GM18873 (cell line): ENCODE measurements around the gene CTU1.

ENCODE experiments used
- ATAC-seq: cut with Tn5 transposase; IDR thresholded peaks from one replicate; pipeline ENCODE4 v1.9.1; 2021; ENCODE audit warnings: mild to moderate bottlenecking, moderate library complexity, moderate number of reproducible peaks; ENCODE audit not compliant: unreplicated experiment, low FRiP score

The CTU1 gene

GRCh38 chr19:51086153-51086850 is 21.9 kb downstream of the CTU1 start:
- no peak for ATAC-seq

DNA sequence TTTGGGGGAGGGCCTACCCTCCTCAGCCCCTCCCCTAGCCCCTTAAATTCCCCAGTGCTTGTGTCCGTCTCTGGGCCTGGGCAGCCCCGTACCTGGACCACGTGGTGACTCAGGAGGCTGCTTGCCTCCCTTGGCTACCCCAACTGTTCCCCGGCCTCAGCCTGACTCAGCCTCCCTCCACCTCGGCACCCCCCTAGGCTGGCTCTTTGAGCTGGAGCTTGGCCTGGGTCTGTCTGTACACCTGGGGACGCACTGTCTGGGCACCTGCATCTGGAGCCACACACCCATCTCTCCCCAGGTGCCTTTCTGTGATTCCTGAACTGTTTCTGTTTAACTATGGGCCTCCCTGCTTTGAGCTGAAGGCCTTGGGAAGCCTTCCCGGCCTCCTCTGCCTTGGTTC is 23.7 kb downstream of the CTU1 start:
- ATAC-seq = no peak

DNA sequence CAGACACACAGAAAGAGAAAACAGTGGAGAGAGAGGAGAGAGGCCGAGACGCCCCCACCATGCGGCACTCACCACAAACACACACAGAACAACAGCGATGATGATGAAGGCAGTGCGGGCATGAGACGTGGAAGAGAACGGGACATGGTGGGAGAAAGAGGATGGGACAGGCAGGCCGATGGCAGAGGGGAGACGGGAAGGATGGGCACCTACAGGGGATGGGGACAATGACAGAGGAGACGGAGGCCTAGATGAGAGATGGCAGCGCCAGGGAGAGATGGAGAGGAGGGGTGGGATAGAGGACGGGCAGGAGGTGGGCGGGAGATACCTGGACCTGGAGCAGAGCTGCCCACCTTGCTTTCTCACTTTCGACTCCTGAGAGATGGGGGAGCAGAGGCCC is 24.4 kb downstream of the CTU1 start:
- no peak for ATAC-seq

DNA sequence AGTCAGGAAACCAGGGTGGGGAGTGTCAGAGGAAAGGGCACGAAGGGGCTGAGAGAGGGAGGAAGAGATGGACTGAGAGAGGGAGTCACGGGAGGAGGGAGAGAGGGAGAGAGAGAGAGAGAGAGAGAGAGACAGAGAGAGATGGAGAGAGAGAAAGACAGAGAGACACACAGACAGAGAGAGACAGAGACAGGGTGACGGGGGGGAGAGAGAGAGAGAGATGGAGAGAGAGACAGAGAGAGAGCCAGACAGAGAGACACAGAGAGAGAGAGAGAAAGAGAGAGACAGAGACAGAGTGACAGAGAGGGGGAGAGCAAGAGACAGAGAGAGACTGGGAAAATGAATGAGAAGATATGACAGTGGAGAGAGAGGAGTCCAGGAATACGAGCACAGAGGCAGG is 25.0 kb downstream of the CTU1 start:
- ATAC-seq = no peak

DNA sequence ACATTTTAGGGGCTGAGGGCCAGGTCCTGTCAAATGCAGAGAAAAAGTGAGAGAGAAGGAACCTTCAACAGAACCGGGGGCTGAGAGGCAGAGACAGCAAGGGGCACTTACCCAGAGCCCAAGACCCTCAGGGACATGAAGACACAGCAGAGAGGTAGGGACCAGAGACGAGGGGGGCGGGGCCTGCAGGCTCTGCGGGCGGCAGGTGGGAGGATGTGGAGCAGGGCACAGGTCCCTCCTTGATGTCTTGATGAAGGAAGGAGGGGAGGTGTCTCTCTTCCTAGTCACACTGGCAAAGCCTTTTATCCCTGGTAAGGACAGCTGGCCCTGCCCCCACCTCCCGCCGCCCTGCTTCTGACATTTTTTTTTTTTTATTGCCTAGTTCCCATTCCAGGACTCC is 25.6 kb downstream of the CTU1 start, which contains the start of gene KLK14:
Gene KLK14 (minus strand): TSS at position 277 of the 400 bp plus-strand sequence. CDS start 273 bp downstream, at position 4.
- no peak for ATAC-seq

- ATAC-seq = no peak
Observed at GRCh38 chr19:51081476-51081875, 26.7 kb downstream of the CTU1 start.

GRCh38 chr19:51079481-51080110 is 28.6 kb downstream of the CTU1 start:
- ATAC-seq = no peak

DNA sequence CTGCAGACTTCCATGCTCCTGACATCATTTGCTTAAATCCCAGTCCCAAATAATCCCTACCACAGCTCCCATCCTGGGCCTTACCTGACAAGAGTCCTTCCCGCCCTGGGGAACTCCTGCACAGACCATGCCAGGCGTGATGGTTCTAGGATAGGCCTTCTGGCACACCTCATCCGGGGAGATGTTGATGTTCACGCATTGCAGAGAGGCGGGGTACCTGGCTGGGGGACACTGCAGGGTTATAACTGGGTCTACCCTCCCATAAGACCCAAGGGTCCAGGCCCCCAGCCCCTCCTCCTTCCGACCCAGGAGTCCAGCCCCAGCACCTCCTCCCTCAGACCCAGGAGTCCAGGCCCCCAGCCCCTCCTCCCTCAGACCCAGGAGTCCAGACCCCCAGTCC is 29.5 kb downstream of the CTU1 start:
- ATAC-seq = no peak

DNA sequence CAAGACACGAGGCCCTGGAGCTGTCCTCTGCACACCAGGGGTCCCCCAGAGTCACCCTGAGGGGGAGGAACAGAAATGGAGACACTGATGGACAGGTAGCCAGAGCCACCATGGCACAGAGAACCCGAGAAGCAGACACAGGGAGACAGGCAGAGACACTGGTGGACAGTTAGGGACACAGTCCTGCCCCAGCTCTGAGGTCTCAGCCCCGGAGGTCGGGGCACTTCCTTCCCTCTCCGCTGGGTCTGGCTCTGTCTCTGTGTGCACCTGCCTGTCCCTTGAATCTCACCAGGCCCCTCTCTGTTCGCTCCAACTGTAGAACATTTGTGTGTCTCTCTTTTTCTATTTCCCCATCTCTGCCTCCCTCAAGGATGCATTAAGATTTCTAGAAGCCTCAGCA is 30.1 kb downstream of the CTU1 start:
- no peak for ATAC-seq

- no peak for ATAC-seq
Observed at GRCh38 chr19:51076631-51077213, 31.5 kb downstream of the CTU1 start.

- ATAC-seq = no peak
Observed at GRCh38 chr19:51075998-51076397, 32.2 kb downstream of the CTU1 start.

- no peak for ATAC-seq
Observed at GRCh38 chr19:51071095-51071405, 37.2 kb downstream of the CTU1 start.

DNA sequence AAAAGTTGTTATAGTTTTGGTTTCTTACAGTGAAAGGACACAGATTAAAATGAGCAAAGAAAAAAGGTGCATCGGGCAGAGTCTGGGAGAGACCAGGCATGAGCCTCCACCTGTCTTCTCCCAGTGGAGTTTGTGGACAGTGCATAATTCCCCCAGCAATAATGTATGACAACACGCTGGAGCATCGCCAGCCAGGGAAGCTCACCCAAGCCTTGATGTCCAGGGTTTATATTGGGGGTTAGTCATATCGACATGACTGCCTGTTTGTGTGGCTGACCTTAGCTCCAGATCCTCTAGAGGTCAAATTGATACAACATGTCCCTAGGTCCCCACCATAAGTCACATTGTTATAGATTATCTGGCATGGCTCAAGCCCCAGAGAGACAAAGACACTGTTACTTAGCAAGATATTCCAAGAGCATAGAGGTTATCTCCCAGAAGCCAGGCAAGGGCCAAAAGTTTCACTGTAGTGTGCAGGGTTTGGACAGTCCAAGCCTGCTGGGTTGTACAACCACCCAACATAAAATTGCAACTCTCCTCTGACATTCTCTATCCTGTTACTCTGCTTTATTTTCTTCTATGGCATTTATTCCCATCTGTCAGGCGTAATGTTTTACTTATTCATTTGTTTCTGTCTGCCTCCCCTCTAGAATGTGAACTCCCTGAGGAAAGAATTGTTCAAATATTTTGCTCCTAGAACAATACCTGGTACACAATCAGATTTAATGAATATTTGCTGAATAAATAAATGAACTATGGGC is 37.7 kb downstream of the CTU1 start:
- no peak for ATAC-seq

GRCh38 chr19:51066393-51067186 is 41.6 kb downstream of the CTU1 start:
- ATAC-seq = no peak

DNA sequence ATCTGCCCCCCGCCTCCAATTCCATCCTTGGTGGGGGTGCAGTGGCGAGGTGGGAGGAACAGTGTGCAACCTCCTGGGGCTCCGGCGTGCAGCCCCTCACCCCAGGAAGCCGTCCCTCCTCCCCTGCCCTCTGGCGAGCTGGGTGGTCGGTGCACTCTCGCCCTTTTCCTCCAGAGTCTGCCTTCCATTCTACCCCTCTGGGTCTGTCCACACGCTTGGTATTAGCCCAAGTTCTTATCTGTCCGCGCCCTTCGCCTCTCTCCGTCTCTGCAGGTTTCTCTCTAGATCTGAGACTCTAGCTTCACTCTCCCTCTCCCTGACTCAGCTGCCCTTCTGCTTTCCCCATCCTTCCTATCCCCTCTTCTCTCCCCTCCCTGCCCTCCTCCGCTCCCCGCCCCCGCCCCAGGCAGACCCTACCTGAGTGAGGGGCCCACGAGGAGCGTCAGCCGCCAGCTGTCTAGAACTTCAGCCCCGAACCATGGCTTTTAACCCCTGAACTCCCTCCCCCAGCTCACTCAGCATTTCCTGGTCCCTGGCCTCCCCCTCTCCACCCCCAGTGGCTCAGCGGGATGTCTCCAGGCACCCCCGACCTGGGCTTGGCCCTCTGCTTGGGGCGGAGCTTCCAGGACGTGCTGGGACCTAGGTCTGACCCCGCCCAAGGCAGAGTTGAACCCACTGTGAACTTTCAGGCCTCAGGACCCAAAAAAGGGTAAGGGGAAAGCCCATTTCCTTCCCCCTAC is 42.8 kb downstream of the CTU1 start:
- no peak for ATAC-seq

DNA sequence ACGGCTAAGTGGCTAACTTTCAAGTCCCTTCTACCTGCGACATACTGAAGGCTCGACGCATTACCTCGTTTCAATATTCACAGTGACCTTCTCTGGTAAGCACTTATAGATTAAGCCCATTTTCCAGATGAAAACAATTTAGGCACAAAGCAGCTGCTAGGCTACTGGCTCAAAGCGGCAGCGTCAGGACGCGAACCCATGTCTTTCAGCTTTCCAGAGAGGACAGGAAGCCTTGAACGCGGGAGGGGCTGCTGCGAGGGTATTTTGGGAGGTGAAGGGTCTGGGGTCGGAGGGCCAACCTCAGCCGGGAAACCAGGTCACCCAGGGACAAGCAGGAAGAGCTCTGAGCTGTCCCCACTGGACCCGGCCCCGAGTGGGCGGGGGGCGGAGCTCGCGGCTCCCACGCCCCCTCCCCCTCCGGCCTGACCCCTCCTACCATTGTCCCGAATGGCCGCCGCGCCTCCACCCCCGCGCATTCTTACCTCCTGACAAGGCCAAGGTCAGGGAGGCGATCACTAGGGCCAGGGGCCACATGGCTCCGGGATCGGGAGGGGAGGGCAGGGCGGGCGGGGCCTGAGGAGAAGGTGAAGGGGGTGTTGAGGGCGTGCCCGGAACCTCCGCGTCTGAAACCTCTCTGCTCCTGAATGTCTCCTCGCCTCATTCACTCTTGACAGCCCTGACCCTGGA is 43.5 kb downstream of the CTU1 start, which contains the start of gene KLK13:
Gene KLK13 (minus strand): TSS at position 559 of the 687 bp plus-strand sequence. CDS start 25 bp downstream, at position 534.
- ATAC-seq = no peak

DNA sequence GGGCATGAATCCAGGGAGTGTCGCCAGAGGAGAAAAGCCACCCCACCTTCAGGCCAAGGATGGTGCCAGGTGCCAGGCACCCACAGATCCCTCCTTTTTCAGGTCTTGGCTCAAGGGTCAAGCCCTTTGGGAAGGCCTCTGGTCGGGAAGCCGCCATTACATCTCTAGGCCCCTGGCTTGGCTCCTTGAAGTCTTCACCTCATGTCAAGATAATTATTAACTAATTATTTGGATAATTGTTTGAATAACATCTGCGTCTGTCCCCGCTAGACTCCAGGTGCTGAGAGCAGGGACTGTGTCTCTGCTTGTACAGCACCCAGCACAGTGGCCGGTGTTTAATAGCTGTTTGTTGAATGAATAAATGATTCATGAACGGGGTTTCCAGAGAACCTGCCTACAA is 44.5 kb downstream of the CTU1 start:
- no peak for ATAC-seq

DNA sequence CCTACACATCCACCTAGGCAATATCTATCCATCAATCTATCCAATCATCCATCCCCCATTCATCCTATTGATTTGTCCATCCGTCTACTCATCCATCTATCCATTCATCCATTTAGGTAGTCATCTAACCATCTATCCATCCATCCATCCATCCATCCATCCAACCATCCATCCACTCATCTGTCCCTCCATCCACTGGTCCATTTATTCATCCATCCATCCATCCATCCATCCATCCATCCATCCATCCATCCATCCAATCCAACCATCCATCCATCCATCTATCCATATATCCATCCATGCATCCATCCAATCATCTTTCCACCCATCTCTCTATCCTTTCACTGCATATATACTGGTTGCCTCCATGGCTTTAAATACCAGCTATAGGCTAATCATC is 47.2 kb downstream of the CTU1 start:
- no peak for ATAC-seq

- ATAC-seq = no peak
Observed at GRCh38 chr19:51060336-51060735, 47.9 kb downstream of the CTU1 start.
